Ovary (tissue), 3 donors: ENCODE measurements around the gene SLC6A12.

Source experiments
- EP300 ChIP-seq: sonication (generic); formaldehyde crosslinking; IDR thresholded peaks from one replicate; pipeline ENCODE4 v1.6.1; 2017; ENCODE audit warnings: antibody characterized with exemption
- TF ChIP-seq, protein P1 (sequence below), 3 donors: fragments of 450-650 bp in 2 of 3; fragments of 200-600 bp in 1 of 3; IDR thresholded peaks; one replicate each; pipeline versions ENCODE4 v1.5.1 to v1.8.0; 2016 to 2022; ENCODE audit warnings: antibody characterized with exemption in 3 of 3, mild to moderate bottlenecking in 1 of 3
- donor health status: DM: no; HTN: no; CAD: no.

- TF ChIP-seq, protein P1, sequence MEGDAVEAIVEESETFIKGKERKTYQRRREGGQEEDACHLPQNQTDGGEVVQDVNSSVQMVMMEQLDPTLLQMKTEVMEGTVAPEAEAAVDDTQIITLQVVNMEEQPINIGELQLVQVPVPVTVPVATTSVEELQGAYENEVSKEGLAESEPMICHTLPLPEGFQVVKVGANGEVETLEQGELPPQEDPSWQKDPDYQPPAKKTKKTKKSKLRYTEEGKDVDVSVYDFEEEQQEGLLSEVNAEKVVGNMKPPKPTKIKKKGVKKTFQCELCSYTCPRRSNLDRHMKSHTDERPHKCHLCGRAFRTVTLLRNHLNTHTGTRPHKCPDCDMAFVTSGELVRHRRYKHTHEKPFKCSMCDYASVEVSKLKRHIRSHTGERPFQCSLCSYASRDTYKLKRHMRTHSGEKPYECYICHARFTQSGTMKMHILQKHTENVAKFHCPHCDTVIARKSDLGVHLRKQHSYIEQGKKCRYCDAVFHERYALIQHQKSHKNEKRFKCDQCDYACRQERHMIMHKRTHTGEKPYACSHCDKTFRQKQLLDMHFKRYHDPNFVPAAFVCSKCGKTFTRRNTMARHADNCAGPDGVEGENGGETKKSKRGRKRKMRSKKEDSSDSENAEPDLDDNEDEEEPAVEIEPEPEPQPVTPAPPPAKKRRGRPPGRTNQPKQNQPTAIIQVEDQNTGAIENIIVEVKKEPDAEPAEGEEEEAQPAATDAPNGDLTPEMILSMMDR (IDR thresholded peaks at IDR 0.05), result no peak
- no peak for TF ChIP-seq EP300
Observed at GRCh38 chr12:179885-180284, 34.1 kb downstream of the SLC6A12 start.
